ENCODE data around the gene ETNK2.

ETNK2 gene

GRCh38 chr1:204116539-204116938, 35.3 kb downstream of the ETNK2 start:
- TF ChIP-seq CTCF (conservative IDR thresholded peaks at IDR 0.05): no peak
- H3K27ac ChIP-seq: no peak overlapping the region

- no peak overlapping the region for H3K27ac ChIP-seq
- no peak for TF ChIP-seq CTCF (conservative IDR thresholded peaks at IDR 0.05)
These were observed 36.7 kb downstream of the ETNK2 start for GRCh38 chr1:204115116-204115515.

GRCh38 chr1:204114606-204115005, 37.2 kb downstream of the ETNK2 start:
- no peak for TF ChIP-seq CTCF (conservative IDR thresholded peaks at IDR 0.05)
- no peak overlapping the region for H3K27ac ChIP-seq

DNA sequence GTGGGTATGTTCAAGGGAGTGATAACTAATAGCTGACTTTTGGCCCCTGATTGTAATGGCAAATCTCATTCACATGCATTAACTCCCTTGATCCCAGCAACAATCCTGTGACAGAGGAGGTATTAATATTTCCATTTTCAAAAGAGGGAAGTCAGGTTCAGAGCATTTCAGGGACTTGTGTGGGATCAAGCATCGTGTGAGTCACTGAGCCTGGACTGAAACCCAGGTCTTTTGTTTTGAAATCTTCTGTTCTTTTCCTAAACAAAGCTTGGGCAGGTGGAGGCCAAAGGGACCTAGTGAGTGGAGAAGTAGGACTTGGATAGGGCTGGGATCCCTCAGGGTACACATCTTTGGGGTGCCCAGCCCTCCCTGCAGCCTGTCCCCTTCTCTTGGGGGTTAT, 37.9 kb downstream of the ETNK2 start:
- H3K27ac ChIP-seq: no peak overlapping the region
- no peak for TF ChIP-seq CTCF (conservative IDR thresholded peaks at IDR 0.05)

DNA sequence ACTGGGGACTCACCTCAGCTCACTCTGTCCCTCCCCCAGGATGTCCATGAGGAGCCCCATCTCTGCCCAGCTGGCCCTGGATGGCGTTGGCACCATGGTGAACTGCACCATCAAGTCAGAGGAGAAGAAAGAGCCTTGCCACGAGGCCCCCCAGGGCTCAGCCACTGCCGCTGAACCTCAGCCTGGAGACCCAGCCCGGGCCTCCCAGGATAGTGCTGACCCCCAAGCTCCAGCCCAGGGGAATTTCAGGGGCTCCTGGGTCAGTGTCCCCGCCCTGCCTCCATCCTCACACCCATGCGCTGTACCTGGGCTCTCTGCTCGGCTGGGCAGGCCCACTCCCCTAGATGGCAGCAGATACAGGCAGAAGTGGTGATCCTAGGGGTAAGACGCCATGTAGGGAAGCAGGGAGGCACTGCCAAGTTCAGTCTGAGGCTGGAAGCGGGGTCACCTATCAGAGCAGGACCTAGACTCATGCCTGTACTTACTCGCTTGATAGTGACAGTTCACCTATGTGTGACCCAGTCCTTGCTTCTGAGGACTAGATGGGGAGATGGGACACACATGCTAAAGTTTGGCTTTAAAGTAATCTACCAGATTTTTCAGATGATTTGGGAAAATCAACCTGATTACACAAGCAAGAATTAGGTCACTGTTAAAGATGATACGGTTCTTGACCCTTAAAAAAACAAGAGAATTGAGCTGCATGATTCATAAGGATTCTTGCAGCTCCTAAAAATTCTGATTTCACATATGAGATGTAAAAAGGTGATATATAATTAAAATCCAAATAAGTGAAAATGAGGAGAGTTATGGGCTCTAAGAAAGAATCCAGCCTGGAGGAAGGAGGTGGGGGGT, 38.7 kb downstream of the ETNK2 start:
- no peak overlapping the region for H3K27ac ChIP-seq
- TF ChIP-seq CTCF (conservative IDR thresholded peaks at IDR 0.05): no peak

GRCh38 chr1:204110894-204111633, 40.8 kb downstream of the ETNK2 start:
- no peak for TF ChIP-seq CTCF (conservative IDR thresholded peaks at IDR 0.05)
- no peak overlapping the region for H3K27ac ChIP-seq

GRCh38 chr1:204108312-204109141, 43.3 kb downstream of the ETNK2 start:
- peak overlapping the region; percentile 40 for H3K27ac ChIP-seq
- TF ChIP-seq CTCF (conservative IDR thresholded peaks at IDR 0.05): no peak
